IMR-90 (cell line): ENCODE data around the gene ZKSCAN1. TPM values are rescaled to one million over a fixed set of nuclear protein-coding genes. Genes with fewer than 3 reads are reported as not detected.

Experiments
- CEBPB ChIP-seq: IDR thresholded peaks from 2 replicates; pipeline ENCODE4 v1.6.1; 2012; ENCODE audit warnings: low read depth, low read length, improper control_type of control experiment
- CTCF ChIP-seq: conservative IDR thresholded peaks from 2 replicates; pipeline ENCODE4 v1.5.1; 2012; ENCODE audit warnings: mild to moderate bottlenecking, low read depth, low read length, improper control_type of control experiment
- RAD21 ChIP-seq: IDR thresholded peaks from 2 replicates; pipeline ENCODE4 v1.6.1; 2012; ENCODE audit warnings: low read length, improper control_type of control experiment
- polyA plus RNA-seq, 3 experiments: library from polyadenylated mRNA; depleted of rRNA; stranded (reverse); fragments of >200 nt; gene quantifications; 2 replicates each; pipeline ENCODE4 v1.2.3, GENCODE V29; 2012; ENCODE audit warnings: low replicate concordance in 1 of 3
- total RNA-seq: library from RNA; depleted of rRNA; stranded (reverse); fragments of >200 nt; gene quantifications from 2 replicates; pipeline ENCODE4 v1.2.3, GENCODE V29; 2012

Gene ZKSCAN1
- total and polyA plus RNA-seq, 2 of the 4 experiments (the other 2 are of a cell fraction) = 13.7 to 40.7 TPM

GRCh38 chr7:100049441-100050291, 34.3 kb downstream of the ZKSCAN1 start, which contains the start of gene ZSCAN21 (continued):
- TF ChIP-seq CTCF (peak; percentile 21; the same call in 1 of the 2 replicates), RAD21 (peak; percentile 22), CEBPB (no peak)
